Type B pancreatic cell (in vitro differentiated cells): ENCODE data around the gene SYT12. TPM values are rescaled to one million over a fixed set of nuclear protein-coding genes. Genes with fewer than 3 reads are reported as not detected.

Experiments used
- DNase-seq: peaks from one replicate; pipeline ENCODE4 v3.0.0; 2021; ENCODE audit warnings: mixed read lengths; ENCODE audit not compliant: unreplicated experiment; ENCODE audit errors: extremely low spot score
- H3K27ac Mint-ChIP-seq: 2 replicates; pipeline ENCODE4 v1.8.0; 2021; ENCODE audit warnings: mild to moderate bottlenecking, mixed read lengths
- H3K27me3 Mint-ChIP-seq: 2 replicates; pipeline ENCODE4 v1.8.0; 2021; ENCODE audit warnings: mixed read lengths
- H3K36me3 Mint-ChIP-seq: 2 replicates; pipeline ENCODE4 v1.8.0; 2021; ENCODE audit warnings: mixed read lengths
- H3K4me1 Mint-ChIP-seq: one replicate; pipeline ENCODE4 v1.8.0; 2021; ENCODE audit warnings: mixed read lengths; ENCODE audit not compliant: unreplicated experiment
- H3K4me3 Mint-ChIP-seq: 2 replicates; pipeline ENCODE4 v1.8.0; 2021; ENCODE audit warnings: mild to moderate bottlenecking, mixed read lengths
- H3K9me3 Mint-ChIP-seq: 2 replicates; pipeline ENCODE4 v1.8.0; 2021; ENCODE audit warnings: mixed read lengths
- total RNA-seq: library from RNA; stranded (reverse); gene quantifications from 2 replicates; pipeline ENCODE4 v1.2.1, GENCODE V29; 2021; ENCODE audit warnings: low replicate concordance
- TF ChIP-seq, protein P1 (sequence below): fragments of 200-600 bp; sonication (generic); conservative IDR thresholded peaks from 2 replicates; pipeline ENCODE4 v1.5.0; 2021; ENCODE audit warnings: antibody characterized with exemption, mild to moderate bottlenecking

The SYT12 gene
- total RNA-seq, 1 donor from 2014 or later = 0.24 TPM

DNA sequence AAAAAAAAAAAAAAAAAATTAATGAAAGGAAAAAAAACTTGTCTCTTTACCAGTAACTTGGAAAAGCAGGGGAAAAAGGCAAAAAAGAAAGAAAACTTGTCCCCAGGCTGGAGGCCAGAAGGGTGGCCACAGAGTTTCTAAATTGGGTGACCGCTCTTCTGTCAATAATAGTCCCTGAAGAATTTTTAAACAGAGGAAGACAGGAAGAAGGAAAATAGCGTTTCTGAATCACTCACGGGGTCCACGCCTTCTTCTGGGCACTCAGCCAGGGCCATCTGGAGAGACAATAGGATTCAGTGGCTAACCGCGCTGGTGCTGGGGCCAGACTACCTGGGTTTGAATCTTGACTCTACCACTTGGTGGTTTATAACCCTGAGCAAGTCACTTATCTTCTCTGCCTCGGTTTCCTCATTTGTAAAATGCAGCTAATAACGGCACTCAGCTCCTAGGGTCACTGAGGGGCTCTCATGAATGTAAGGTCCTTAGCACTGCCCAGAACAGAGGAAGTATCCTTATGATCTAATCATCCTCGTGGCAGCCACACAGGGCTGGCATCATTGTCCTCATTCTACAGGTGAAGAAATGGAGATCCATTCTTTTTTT lies 40.9 kb upstream of the SYT12 start:
- H3K27ac Mint-ChIP-seq = no peak overlapping the region
- no peaks in the 10 kb centered on the region for H3K9me3 Mint-ChIP-seq
- H3K4me3 Mint-ChIP-seq = no peak overlapping the region
- H3K27me3 Mint-ChIP-seq = no peaks in the 10 kb centered on the region
- DNase-seq = no peak
- TF ChIP-seq, protein P1, sequence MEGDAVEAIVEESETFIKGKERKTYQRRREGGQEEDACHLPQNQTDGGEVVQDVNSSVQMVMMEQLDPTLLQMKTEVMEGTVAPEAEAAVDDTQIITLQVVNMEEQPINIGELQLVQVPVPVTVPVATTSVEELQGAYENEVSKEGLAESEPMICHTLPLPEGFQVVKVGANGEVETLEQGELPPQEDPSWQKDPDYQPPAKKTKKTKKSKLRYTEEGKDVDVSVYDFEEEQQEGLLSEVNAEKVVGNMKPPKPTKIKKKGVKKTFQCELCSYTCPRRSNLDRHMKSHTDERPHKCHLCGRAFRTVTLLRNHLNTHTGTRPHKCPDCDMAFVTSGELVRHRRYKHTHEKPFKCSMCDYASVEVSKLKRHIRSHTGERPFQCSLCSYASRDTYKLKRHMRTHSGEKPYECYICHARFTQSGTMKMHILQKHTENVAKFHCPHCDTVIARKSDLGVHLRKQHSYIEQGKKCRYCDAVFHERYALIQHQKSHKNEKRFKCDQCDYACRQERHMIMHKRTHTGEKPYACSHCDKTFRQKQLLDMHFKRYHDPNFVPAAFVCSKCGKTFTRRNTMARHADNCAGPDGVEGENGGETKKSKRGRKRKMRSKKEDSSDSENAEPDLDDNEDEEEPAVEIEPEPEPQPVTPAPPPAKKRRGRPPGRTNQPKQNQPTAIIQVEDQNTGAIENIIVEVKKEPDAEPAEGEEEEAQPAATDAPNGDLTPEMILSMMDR = no peak
- no peaks in the 10 kb centered on the region for H3K36me3 Mint-ChIP-seq
- H3K4me1 Mint-ChIP-seq = peaks cover 4% of the 10 kb centered on the region

DNA sequence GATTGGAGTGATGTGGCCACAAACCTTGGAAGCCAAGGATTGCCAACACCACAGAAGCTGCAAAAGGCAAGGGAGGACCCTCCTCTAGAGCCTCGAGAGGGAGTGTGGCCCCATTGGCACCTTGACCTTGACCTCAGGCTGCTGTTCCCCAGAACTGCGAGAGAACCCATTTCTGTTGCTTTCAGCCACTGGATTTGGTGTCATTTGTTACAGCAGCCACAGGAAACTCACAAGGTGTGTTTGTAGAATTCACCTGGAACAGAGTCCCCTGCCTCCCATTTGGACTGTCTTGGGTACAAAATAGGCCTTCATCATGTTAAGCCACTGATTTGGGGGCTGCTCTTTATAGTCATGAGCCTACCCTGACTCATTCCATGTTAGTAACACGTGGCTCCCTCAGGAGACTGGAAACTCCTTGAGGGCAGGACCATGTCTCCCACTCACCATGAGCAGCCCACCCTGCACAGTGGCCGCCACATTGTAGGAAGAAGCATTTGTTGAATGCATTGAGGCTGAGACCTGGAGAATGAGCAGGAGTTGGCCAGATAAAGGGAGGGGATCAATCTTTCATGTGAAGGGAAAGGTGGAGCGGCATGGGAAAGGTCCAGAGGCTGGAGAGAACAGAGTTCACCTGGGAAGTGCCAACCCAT lies 39.5 kb upstream of the SYT12 start:
- Mint-ChIP-seq H3K4me1 (peaks cover 15% of the 10 kb centered on the region), H3K36me3 (no peaks in the 10 kb centered on the region), H3K27ac (no peak overlapping the region), H3K27me3 (no peaks in the 10 kb centered on the region), H3K9me3 (no peaks in the 10 kb centered on the region), H3K4me3 (no peak overlapping the region)
- TF ChIP-seq, protein P1 = no peak
- no peak for DNase-seq

DNA sequence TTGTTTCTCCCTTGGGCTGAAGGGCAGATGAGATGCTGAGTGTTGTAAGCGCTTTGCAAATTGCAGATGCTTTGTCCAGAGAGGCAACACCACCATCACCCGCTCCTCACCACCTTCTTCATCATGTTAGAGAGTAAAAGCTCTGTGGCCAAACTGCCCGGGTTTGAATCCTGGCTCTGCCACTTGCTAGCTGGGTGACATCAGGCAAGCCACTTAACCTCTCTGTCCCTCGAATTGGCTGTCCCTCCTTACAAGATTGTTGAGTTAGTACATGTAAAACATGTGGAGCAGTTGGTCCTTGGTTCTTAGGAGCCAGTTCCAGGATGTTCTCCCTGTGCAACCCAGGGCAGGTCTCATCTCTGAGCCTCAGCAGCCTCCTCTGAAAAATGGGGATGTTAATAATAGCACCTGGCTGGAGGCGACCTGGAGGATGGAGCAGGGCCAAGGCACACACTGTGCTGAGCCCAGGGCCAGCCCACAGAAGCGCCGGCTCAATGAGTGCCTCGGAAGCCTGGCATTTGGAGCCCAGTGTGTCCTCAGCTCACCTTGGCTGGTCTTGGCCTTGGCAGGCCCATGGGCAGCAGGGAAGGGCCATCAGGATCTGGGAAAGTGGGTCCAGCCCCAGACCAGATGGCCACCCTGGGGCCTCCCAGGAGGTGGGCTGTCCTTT lies 37.3 kb upstream of the SYT12 start:
- Mint-ChIP-seq H3K27ac (no peak overlapping the region), H3K9me3 (no peaks in the 10 kb centered on the region), H3K27me3 (no peaks in the 10 kb centered on the region), H3K4me1 (peaks cover 16% of the 10 kb centered on the region), H3K36me3 (no peaks in the 10 kb centered on the region), H3K4me3 (no peak overlapping the region)
- TF ChIP-seq, protein P1 = no peak
- DNase-seq = no peak

DNA sequence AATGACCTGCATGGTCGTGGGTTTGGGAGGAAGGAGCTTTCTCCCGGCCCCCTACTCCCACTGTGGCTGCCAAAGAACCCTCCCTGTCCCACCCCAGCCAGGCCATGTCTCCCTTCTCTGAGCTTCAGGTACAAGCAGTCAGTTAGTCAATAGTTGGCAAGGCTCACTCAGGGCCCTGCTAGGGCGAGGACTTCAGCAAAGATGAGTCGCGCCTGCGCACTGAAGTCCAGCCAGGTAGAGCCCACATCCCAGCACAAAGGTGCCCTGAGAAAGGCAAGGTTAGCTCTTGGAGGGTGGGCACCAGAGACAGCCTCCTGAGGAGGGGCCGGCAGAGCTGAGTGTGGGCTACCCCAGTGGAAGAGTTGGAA lies 36.8 kb upstream of the SYT12 start:
- DNase-seq = no peak
- TF ChIP-seq, protein P1 = no peak
- peaks cover 16% of the 10 kb centered on the region for H3K4me1 Mint-ChIP-seq
- H3K27me3 Mint-ChIP-seq = no peaks in the 10 kb centered on the region
- H3K4me3 Mint-ChIP-seq = no peak overlapping the region
- no peak overlapping the region for H3K27ac Mint-ChIP-seq
- no peaks in the 10 kb centered on the region for H3K36me3 Mint-ChIP-seq
- H3K9me3 Mint-ChIP-seq = no peaks in the 10 kb centered on the region

DNA sequence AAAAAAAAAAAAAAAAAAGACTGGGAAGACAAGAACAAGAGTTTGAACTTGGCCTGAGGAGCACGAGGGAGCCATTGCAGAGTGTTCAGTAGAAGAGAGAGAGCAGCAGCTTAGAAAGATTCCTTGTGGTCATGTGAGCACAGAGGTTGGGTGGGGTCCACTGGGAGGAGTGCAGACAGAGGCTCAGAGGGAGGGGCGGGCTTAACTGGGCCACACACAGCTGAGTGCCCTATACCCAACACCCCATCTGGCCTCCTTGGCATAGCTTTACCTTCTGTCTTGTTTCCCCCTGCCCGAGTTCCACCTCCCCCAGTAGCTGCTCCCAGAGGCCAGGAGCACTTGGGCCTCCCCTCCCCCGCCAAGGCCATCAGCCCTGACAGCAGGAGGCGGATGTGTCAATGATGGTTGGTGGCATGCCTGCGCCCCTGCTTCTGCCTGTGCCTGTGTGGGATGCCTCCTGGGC lies 35.7 kb upstream of the SYT12 start:
- H3K27me3 Mint-ChIP-seq = peaks cover 4% of the 10 kb centered on the region
- no peak overlapping the region for H3K4me3 Mint-ChIP-seq
- no peaks in the 10 kb centered on the region for H3K9me3 Mint-ChIP-seq
- no peak for DNase-seq
- H3K27ac Mint-ChIP-seq = no peak overlapping the region
- TF ChIP-seq, protein P1 = no peak
- H3K36me3 Mint-ChIP-seq = no peaks in the 10 kb centered on the region
- H3K4me1 Mint-ChIP-seq = peaks cover 14% of the 10 kb centered on the region
